Effector CD4-positive, alpha-beta T cell (primary cell): Measurements from ENCODE around the gene TMOD1.
"Not testable (repeated sequence)": the region's sequence is repeated elsewhere in the genome, so short reads cannot be mapped to it uniquely, and the experiment has no call there.

Experiments used
- DNase-seq: peaks from one replicate; pipeline ENCODE4 v3.0.0-alpha.2; 2020

The TMOD1 gene

DNA sequence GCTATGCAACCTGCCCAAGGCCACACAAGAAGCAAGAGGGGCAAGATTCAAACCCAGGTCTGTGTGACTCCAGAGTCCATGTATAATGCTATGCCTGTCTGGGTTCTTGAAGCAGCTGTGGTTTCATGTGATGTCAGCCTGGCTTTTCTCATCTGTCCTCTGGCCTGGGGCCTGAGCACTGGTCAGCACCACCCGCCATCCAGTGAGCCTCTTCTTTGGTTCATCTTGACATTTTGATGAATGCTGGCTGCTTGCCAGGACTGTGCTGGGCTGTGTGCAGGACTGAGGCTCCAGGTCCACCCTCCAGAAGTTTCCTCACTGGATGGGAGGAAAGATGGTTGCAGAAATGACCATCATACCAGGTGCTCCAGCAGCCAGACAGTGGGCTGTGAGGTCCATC, 70.2 kb downstream of the TMOD1 start:
- no peak for DNase-seq

- DNase-seq = no peak
Measured at GRCh38 chr9:97572196-97572891, 70.9 kb downstream of the TMOD1 start.

GRCh38 chr9:97572892-97573365, 71.5 kb downstream of the TMOD1 start:
- no peak for DNase-seq

DNA sequence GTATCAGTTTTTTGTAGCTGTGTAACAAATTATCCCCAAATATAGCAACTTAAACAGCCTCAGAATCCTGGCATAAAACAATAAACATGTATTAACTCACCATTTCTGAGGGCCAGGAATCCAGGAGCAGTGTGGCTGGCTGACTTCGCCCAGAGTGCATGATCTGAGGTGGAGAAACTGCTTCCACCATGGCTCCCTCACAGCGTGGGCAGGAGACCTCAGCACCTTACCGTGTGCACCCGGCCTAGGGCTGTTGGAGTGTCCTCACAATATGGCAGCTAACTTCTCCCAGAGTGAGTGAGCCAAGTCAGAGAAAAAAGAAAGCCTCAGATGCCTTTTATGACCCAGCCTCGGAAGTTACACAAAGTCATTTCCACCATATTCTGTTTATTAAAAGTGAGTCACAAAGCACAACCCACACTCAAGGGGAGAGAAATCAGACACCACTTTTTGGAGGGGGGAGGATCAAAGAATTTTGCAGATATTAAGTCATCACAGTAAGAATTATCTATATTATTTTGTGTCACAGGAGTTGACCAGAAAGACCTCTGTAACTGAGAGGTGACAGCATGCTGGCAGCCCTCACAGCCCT, 72.1 kb downstream of the TMOD1 start:
- no peak for DNase-seq

DNA sequence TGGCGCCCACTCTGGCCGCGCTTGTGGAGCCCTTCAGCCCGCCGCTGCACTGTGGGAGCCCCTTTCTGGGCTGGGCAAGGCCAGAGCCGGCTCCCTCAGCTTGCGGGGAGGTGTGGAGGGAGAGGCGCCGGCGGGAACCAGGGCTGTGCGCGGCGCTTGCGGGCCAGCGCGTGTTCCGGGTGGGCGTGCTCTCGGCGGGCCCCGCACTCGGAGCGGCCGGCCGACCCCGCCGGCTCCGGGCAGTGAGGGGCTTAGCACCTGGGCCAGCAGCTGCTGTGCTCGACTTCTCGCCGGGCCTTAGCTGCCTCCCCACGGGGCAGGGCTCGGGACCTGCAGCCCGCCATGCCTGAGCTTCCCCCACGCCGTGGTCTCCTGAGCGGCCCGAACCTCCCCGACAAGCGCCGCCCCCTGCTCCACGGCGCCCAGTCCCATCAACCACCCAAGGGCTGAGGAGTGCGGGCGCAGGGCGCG, 72.7 kb downstream of the TMOD1 start:
- not testable (repeated sequence) for DNase-seq

- not testable (repeated sequence) for DNase-seq
Measured at GRCh38 chr9:97574921-97575672, 73.6 kb downstream of the TMOD1 start.

DNA sequence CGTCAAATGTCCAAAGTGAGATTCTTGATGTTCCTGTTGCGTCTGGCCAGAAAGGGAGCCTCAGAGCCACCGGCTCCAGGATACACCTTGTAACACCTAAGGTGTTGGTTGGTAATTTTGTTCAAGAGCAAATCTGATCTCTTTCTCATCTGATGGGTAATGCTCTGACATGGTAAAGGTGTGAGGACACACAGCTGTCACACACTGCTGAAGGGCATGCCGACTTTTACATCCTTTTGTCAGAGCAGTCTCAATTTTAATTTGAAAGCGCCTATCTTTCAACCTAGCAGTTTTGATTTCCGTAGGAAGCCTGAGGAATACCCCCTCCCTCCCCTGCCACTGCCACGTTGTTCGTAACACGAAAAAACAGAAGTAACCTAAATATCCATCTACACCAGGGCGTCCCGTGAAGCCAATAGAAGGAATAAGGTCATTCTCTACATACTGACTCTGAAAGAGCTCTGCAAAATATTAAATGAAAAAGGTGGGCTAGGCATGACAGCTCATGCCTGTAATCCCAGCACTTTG, 74.3 kb downstream of the TMOD1 start:
- no peak for DNase-seq

GRCh38 chr9:97577051-97577450, 75.6 kb downstream of the TMOD1 start:
- DNase-seq = no peak

- no peak for DNase-seq
Measured at GRCh38 chr9:97578846-97579245, 77.4 kb downstream of the TMOD1 start.

- DNase-seq = no peak
Measured at GRCh38 chr9:97579914-97580313, 78.4 kb downstream of the TMOD1 start.

DNA sequence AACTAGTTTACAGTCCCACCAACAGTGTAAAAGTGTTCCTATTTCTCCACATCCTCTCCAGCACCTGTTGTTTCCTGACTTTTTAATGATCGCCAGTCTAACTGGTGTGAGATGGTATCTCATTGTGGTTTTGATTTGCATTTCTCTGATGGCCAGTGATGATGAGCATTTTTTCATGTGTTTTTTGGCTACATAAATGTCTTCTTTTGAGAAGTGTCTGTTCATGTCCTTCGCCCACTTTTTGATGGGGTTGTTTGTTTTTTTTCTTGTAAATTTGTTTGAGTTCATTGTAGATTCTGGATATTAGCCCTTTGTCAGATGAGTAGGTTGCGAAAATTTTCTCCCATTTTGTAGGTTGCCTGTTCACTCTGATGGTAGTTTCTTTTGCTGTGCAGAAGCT, 80.1 kb downstream of the TMOD1 start:
- DNase-seq = not testable (repeated sequence)

GRCh38 chr9:97584778-97585177, 83.3 kb downstream of the TMOD1 start:
- not testable (repeated sequence) for DNase-seq

- not testable (repeated sequence) for DNase-seq
Measured at GRCh38 chr9:97586909-97587308, 85.4 kb downstream of the TMOD1 start.

GRCh38 chr9:97591535-97591934, 90.1 kb downstream of the TMOD1 start:
- no peak for DNase-seq

DNA sequence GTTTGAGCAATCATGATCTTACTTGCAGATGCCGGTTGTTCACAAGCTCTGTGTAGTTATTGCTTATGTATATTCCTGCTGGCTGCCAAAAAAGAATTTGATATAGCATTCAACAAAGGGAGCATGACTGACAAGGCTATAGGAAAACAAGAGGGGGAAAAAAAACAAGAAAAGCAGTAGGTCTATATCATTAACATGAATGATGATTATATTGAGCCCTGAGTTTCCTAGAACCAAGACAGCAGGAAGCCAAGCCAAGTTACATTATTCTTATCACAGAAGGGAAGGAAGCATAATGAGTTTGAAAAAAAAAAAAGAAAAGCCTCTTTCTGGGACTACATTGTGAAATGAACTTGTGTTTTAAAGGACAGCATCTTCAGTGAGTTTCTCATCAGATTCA, 90.7 kb downstream of the TMOD1 start:
- no peak for DNase-seq

GRCh38 chr9:97593960-97594359, 92.5 kb downstream of the TMOD1 start:
- DNase-seq = no peak

- no peak for DNase-seq
Measured at GRCh38 chr9:97594381-97594921, 93.0 kb downstream of the TMOD1 start.

DNA sequence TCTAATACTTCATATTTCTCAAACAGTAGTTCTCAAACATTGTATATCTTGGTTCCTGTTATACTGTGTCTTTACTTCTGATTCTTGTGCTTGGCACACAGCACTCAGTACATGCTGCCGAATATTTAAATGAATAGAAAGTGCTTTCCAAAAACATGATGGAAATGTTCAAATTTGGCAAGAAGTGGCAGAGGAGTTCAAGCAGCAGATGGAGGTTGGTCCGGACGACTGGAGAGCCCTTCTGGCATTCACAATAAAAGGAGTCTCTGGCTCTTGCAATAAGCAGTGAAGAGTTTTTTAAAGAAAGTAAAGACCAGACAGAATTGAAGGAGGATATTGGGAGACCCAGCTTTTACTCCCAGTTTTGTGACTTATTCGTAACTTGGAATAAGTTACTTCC, 95.4 kb downstream of the TMOD1 start:
- no peak for DNase-seq

GRCh38 chr9:97598461-97599288, 97.2 kb downstream of the TMOD1 start:
- DNase-seq = peak; percentile 60

- DNase-seq = no peak
Measured at GRCh38 chr9:97599314-97599846, 97.9 kb downstream of the TMOD1 start.

GRCh38 chr9:97600531-97601227, 99.2 kb downstream of the TMOD1 start:
- no peak for DNase-seq
